Loucy (cell line): Measurements from ENCODE around the gene TRPM7.
"Not testable (repeated sequence)": the region's sequence is repeated elsewhere in the genome, so short reads cannot be mapped to it uniquely, and the experiment has no call there.

Experiments
- H2AFZ ChIP-seq: fragments of 200-600 bp; sonication (generic); 2 replicates; pipeline ENCODE4 v1.6.0; 2016; ENCODE audit warnings: antibody characterized with exemption, mild to moderate bottlenecking, low read length, moderate library complexity
- H3F3A ChIP-seq: fragments of 200-600 bp; 2 replicates; pipeline ENCODE4 v1.6.0; 2016; ENCODE audit warnings: antibody characterized with exemption, low read depth, mild to moderate bottlenecking
- H3K27me3 ChIP-seq: fragments of 200-600 bp; sonication (generic); 2 replicates; pipeline ENCODE4 v1.6.1; 2014; ENCODE audit warnings: low read length, mild to moderate bottlenecking; ENCODE audit not compliant: insufficient read depth, poor library complexity, severe bottlenecking
- H3K36me3 ChIP-seq: fragments of 200-600 bp; sonication (generic); 2 replicates; pipeline ENCODE4 v1.6.1; 2016; ENCODE audit warnings: low read length; ENCODE audit not compliant: insufficient read depth
- H3K4me1 ChIP-seq: fragments of 200-600 bp; sonication (generic); 2 replicates; pipeline ENCODE4 v1.5.1; 2014; ENCODE audit warnings: low read length, mild to moderate bottlenecking; ENCODE audit not compliant: insufficient read depth, poor library complexity, severe bottlenecking
- H3K4me2 ChIP-seq: fragments of 200-600 bp; sonication (generic); 2 replicates; pipeline ENCODE4 v1.6.0; 2014; ENCODE audit warnings: antibody characterized with exemption, low read length, low read depth, mild to moderate bottlenecking; ENCODE audit not compliant: poor library complexity, severe bottlenecking
- H3K4me3 ChIP-seq: fragments of 200-600 bp; sonication (generic); 2 replicates; pipeline ENCODE4 v1.5.1; 2014; ENCODE audit warnings: low read length, mild to moderate bottlenecking, mixed read lengths; ENCODE audit not compliant: poor library complexity, severe bottlenecking
- H3K79me2 ChIP-seq: fragments of 200-600 bp; sonication (generic); 2 replicates; pipeline ENCODE4 v1.6.1; 2014; ENCODE audit warnings: low read length; ENCODE audit not compliant: insufficient read depth
- H3K9ac ChIP-seq: fragments of 200-600 bp; sonication (generic); 2 replicates; pipeline ENCODE4 v1.6.0; 2014; ENCODE audit warnings: mild to moderate bottlenecking, low read depth, low read length, moderate library complexity; ENCODE audit not compliant: poor library complexity, severe bottlenecking
- H3K9me2 ChIP-seq: fragments of 200-600 bp; sonication (generic); replicated peaks from 2 replicates; pipeline ENCODE4 v1.6.1; 2016; ENCODE audit warnings: low read depth, low read length, mixed read lengths
- H3K9me3 ChIP-seq: fragments of 200-600 bp; sonication (generic); 2 replicates; pipeline ENCODE4 v1.6.1; 2014; ENCODE audit warnings: mild to moderate bottlenecking, antibody characterized with exemption, low read length, low read depth; ENCODE audit not compliant: insufficient read depth
- H4K20me1 ChIP-seq: fragments of 200-600 bp; sonication (generic); 2 replicates; pipeline ENCODE4 v1.6.0; 2014; ENCODE audit warnings: antibody characterized with exemption, low read length, mild to moderate bottlenecking; ENCODE audit not compliant: insufficient read depth, poor library complexity, severe bottlenecking
- EZH2phosphoT487 ChIP-seq: fragments of 200-600 bp; IDR thresholded peaks from 2 replicates; pipeline ENCODE4 v1.6.1; 2018; ENCODE audit warnings: antibody characterized with exemption, mild to moderate bottlenecking, moderate library complexity, borderline replicate concordance
- TF ChIP-seq, protein P1 (sequence below): fragments of 200-600 bp; sonication (generic); conservative IDR thresholded peaks from 2 replicates; pipeline ENCODE4 v1.5.1; 2014; ENCODE audit warnings: mild to moderate bottlenecking, antibody characterized with exemption, low read length

The TRPM7 gene

DNA sequence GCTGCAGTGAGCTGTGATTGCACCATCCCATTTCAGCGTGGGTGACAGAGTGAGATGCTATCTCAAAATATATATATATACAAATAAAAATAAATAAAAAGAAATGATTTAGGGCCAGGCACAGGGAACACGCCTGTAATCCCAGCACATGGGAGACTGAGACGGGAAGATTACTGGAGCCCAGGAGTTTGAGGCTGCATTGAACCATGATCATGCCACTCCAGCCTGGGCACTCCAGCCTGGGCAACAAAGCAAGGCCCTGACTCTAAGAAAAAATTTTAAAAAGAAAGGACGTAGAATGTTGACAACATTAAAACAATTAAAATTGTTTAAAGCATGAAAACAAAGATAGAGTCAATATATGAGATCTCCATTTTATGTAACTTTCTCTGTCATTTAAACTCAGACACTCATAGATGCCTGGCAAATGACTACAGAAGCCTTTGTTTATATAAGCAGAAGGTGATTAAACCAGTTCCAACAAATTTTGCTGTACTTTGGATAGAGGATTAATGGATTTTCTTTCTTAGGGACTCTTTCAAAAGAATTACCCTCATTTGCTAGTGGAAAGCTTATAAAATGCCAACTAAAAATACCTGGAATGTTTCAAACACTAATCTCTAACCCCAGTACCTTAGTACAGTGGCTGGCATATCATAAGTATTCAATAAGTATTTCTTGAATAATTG, 10.7 kb upstream of the TRPM7 start:
- Histone ChIP-seq H3K36me3 (no peaks in the 10 kb centered on the region), H3K9me3 (no peaks in the 10 kb centered on the region), H3K9me2 (no peaks in the 10 kb centered on the region), H4K20me1 (no peaks in the 10 kb centered on the region), H3K9ac (no peak overlapping the region), H3K4me2 (no peak overlapping the region), H3K79me2 (no peaks in the 10 kb centered on the region), H3K27me3 (no peaks in the 10 kb centered on the region), H3K4me3 (no peak overlapping the region), H3K4me1 (no peaks in the 10 kb centered on the region), H3F3A (no peaks in the 10 kb centered on the region), H2AFZ (no peak overlapping the region)
- TF ChIP-seq EZH2phosphoT487 = no peak
- TF ChIP-seq, protein P1, sequence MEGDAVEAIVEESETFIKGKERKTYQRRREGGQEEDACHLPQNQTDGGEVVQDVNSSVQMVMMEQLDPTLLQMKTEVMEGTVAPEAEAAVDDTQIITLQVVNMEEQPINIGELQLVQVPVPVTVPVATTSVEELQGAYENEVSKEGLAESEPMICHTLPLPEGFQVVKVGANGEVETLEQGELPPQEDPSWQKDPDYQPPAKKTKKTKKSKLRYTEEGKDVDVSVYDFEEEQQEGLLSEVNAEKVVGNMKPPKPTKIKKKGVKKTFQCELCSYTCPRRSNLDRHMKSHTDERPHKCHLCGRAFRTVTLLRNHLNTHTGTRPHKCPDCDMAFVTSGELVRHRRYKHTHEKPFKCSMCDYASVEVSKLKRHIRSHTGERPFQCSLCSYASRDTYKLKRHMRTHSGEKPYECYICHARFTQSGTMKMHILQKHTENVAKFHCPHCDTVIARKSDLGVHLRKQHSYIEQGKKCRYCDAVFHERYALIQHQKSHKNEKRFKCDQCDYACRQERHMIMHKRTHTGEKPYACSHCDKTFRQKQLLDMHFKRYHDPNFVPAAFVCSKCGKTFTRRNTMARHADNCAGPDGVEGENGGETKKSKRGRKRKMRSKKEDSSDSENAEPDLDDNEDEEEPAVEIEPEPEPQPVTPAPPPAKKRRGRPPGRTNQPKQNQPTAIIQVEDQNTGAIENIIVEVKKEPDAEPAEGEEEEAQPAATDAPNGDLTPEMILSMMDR = no peak

DNA sequence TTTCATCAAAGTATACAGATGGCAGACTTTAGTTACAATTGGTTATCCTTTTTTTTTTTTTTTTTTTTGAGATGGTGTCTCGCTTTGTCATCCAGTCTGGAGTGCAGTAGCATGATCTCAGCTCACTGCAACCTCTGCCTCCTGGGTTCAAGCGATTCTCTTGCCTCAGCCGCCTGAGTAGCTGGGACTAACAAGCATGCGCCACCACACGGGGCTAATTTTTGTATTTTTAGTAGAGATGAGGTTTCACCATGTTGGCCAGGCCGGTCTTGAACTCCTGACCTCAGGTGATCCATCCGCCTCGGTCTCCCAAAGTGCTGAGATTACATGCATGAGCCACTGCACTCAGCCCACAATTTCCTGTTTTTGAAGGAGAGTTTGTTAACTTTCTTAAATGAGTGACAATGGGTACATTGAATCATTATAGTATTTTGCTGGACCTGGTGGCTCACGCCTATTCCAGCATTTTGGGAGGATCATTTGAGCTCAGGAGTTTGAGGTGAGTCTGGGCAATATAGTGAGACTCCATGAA, 8.1 kb upstream of the TRPM7 start:
- not testable (repeated sequence) for H3F3A ChIP-seq, H4K20me1 ChIP-seq, H3K36me3 ChIP-seq, H3K79me2 ChIP-seq, H3K27me3 ChIP-seq, H3K4me2 ChIP-seq, H3K4me1 ChIP-seq, H3K9ac ChIP-seq, H2AFZ ChIP-seq, H3K4me3 ChIP-seq, H3K9me2 ChIP-seq, H3K9me3 ChIP-seq

DNA sequence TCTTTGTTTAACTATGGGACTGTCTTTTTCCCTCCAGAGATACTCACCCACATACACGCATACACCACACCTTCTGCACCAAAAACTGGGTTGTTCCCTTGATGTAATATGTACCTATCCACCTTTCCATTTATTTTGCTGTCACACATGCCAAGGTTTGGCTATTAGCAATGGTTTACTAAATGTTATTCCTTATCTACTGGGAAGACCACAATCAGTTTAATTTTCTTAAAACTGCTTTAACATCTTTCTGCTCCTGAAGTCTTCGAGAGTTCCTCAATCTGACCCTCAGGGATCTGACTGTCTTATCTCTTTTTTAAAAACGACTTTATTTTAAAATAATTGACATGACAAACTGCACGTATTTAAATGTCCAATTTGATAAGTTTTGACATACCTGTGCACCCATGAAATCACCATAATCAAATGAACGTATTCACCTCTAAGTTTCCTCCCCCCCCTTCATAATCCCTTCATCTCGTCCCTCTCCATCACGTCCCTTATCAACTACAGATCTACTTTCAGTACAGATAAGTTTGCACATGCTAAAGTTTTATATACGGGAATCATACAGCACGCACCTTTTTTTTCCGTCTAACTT, 805 bp upstream of the TRPM7 start:
- Histone ChIP-seq H3K36me3 (no peaks in the 10 kb centered on the region), H3K4me2 (peak overlapping the region; percentile 79), H3K79me2 (peaks cover 54% of the 10 kb centered on the region), H3K4me1 (peaks cover 40% of the 10 kb centered on the region), H3F3A (no peaks in the 10 kb centered on the region), H3K9me2 (no peaks in the 10 kb centered on the region), H3K9ac (peak overlapping the region; percentile 90), H3K27me3 (no peaks in the 10 kb centered on the region), H3K9me3 (no peaks in the 10 kb centered on the region), H4K20me1 (peaks cover 41% of the 10 kb centered on the region), H3K4me3 (peak overlapping the region; percentile 90), H2AFZ (peak overlapping the region; percentile 87)
- TF ChIP-seq EZH2phosphoT487 = no peak
- TF ChIP-seq, protein P1 = no peak
